GM23338 (cell line): ENCODE results near the gene SUGCT. TPM values are rescaled to one million over a fixed set of nuclear protein-coding genes. Genes with fewer than 3 reads are reported as not detected.

Source experiments
- ATAC-seq: fragments of 200-7000 bp; cut with Tn5 transposase; 3 replicates; pipeline ENCODE4 v1.9.1; 2020
- DNase-seq: peaks from one replicate; pipeline ENCODE4 v3.0.0-alpha.2; 2015; ENCODE audit warnings: low spot score
- H2AFZ ChIP-seq: fragments of 200-600 bp; sonication (generic); 2 replicates; pipeline ENCODE4 v1.8.0; 2016; ENCODE audit warnings: antibody characterized with exemption, mild to moderate bottlenecking, moderate library complexity
- H3F3A ChIP-seq: fragments of 200-600 bp; sonication (generic); replicated peaks from 2 replicates; pipeline ENCODE4 v1.8.0; 2017; ENCODE audit warnings: antibody characterized with exemption, mixed run types, low read depth
- H3K27ac ChIP-seq: fragments of 200-600 bp; sonication (generic); 2 replicates; pipeline ENCODE4 v1.6.1; 2016; ENCODE audit warnings: low read depth
- H3K27me3 ChIP-seq: fragments of 200-600 bp; sonication (generic); 2 replicates; pipeline ENCODE4 v1.8.0; 2016; ENCODE audit warnings: mild to moderate bottlenecking, mixed run types, moderate library complexity; ENCODE audit not compliant: insufficient read depth
- H3K36me3 ChIP-seq: fragments of 200-600 bp; sonication (generic); 2 replicates; pipeline ENCODE4 v1.8.0; 2016; ENCODE audit warnings: mild to moderate bottlenecking; ENCODE audit not compliant: insufficient read depth
- H3K4me1 ChIP-seq: fragments of 200-600 bp; sonication (generic); 2 replicates; pipeline ENCODE4 v1.8.0; 2016; ENCODE audit warnings: mild to moderate bottlenecking, moderate library complexity; ENCODE audit not compliant: insufficient read depth
- H3K4me2 ChIP-seq: fragments of 200-600 bp; sonication (generic); 2 replicates; pipeline ENCODE4 v1.7.1; 2017; ENCODE audit warnings: mixed run types
- H3K4me3 ChIP-seq: fragments of 200-600 bp; sonication (generic); 2 replicates; pipeline ENCODE4 v1.6.1; 2016; ENCODE audit warnings: mixed run types
- H3K79me2 ChIP-seq: fragments of 200-600 bp; sonication (generic); replicated peaks from 2 replicates; pipeline ENCODE4 v1.8.0; 2017; ENCODE audit warnings: mild to moderate bottlenecking; ENCODE audit not compliant: insufficient read depth
- H3K9me2 ChIP-seq: fragments of 200-600 bp; sonication (generic); 2 replicates; pipeline ENCODE4 v1.8.0; 2017; ENCODE audit not compliant: insufficient read depth
- H4K20me1 ChIP-seq: fragments of 200-600 bp; sonication (generic); replicated peaks from 2 replicates; pipeline ENCODE4 v1.8.0; 2017; ENCODE audit warnings: mild to moderate bottlenecking; ENCODE audit not compliant: insufficient read depth
- H3K27ac Mint-ChIP-seq: 2 replicates; pipeline ENCODE4 v1.8.0; 2020; ENCODE audit warnings: inconsistent platforms, mild to moderate bottlenecking, moderate library complexity, mixed read lengths
- H3K27me3 Mint-ChIP-seq: 3 replicates; pipeline ENCODE4 v1.8.0; 2022; ENCODE audit warnings: low read depth, mild to moderate bottlenecking, moderate library complexity, mixed read lengths, inconsistent platforms; ENCODE audit not compliant: insufficient read depth, poor library complexity
- H3K36me3 Mint-ChIP-seq: 3 replicates; pipeline ENCODE4 v1.8.0; 2021; ENCODE audit warnings: low read depth, mild to moderate bottlenecking, inconsistent platforms, moderate library complexity, mixed read lengths
- H3K4me1 Mint-ChIP-seq: 3 replicates; pipeline ENCODE4 v1.8.0; 2020; ENCODE audit warnings: mild to moderate bottlenecking, inconsistent platforms, mixed read lengths
- H3K4me3 Mint-ChIP-seq: 3 replicates; pipeline ENCODE4 v1.8.0; 2021; ENCODE audit warnings: moderate library complexity, mild to moderate bottlenecking, inconsistent platforms, mixed read lengths
- H3K9me3 Mint-ChIP-seq: 3 replicates; pipeline ENCODE4 v1.8.0; 2020; ENCODE audit warnings: moderate library complexity, mild to moderate bottlenecking, inconsistent platforms, mixed read lengths
- CREB1 ChIP-seq: fragments of 250-450 bp; sonication (Bioruptor Pico); IDR thresholded peaks from 2 replicates; pipeline ENCODE4 v1.5.0; 2020; ENCODE audit warnings: low read depth, mild to moderate bottlenecking, moderate library complexity
- ETS1 ChIP-seq: IDR thresholded peaks from 2 replicates; pipeline ENCODE4 v1.6.1; 2016; ENCODE audit warnings: antibody characterized with exemption
- EZH2 ChIP-seq: fragments of 200-600 bp; sonication (generic); IDR thresholded peaks from one replicate; pipeline ENCODE4 v1.8.0; 2017; ENCODE audit warnings: antibody characterized with exemption, mild to moderate bottlenecking, low read depth; ENCODE audit not compliant: unreplicated experiment
- JUNB ChIP-seq: IDR thresholded peaks from one replicate; pipeline ENCODE4 v1.6.1; 2016; ENCODE audit warnings: antibody characterized with exemption; ENCODE audit not compliant: unreplicated experiment
- REST ChIP-seq: IDR thresholded peaks from one replicate; pipeline ENCODE4 v1.6.1; 2018; ENCODE audit warnings: antibody characterized with exemption; ENCODE audit not compliant: unreplicated experiment
- ZNF114 ChIP-seq: fragments of 250-450 bp; sonication (Bioruptor Pico); IDR thresholded peaks from 2 replicates; pipeline ENCODE4 v1.5.0; 2020; ENCODE audit warnings: mild to moderate bottlenecking, moderate library complexity
- polyA plus RNA-seq: library from polyadenylated mRNA; unstranded; fragments of >200 nt; fragmentation: Nextera tagmentation; extraction: Ambion mirVana; gene quantifications from 2 replicates; pipeline ENCODE4 v1.2.1, GENCODE V29; 2016
- total RNA-seq: library from RNA; depleted of rRNA; stranded (reverse); fragments of >200 nt; shearing (Covaris generic); gene quantifications from 2 replicates; pipeline ENCODE4 v1.2.3, GENCODE V29; 2014
- TF ChIP-seq, protein P1 (sequence below): fragments of 250-450 bp; sonication (Bioruptor Pico); IDR thresholded peaks from 2 replicates; pipeline ENCODE4 v1.5.0; 2020; ENCODE audit warnings: mild to moderate bottlenecking, moderate library complexity

The SUGCT gene
- total and polyA plus RNA-seq, 2 experiments from 2014 or later = 4.2 to 5.6 TPM

GRCh38 chr7:40909346-40909980, 774.7 kb downstream of the SUGCT start:
- no peak overlapping the region for H3K27ac Mint-ChIP-seq
- no peak overlapping the region for H3K4me3 Mint-ChIP-seq
- no peaks in the 10 kb centered on the region for H3K27me3 Mint-ChIP-seq

More at GRCh38 chr7:40909346-40909980, 774.7 kb downstream of the SUGCT start:
- Histone ChIP-seq H3K4me1 (no peaks in the 10 kb centered on the region), H3K36me3 (no peaks in the 10 kb centered on the region), H3F3A (no peaks in the 10 kb centered on the region), H2AFZ (no peak overlapping the region), H3K9me2 (0 out of 2 replicates have a peak, but pooled peaks cover 2% of the 10 kb centered on the region), H3K27ac (no peak overlapping the region), H3K27me3 (no peaks in the 10 kb centered on the region), H3K4me2 (no peak overlapping the region), H4K20me1 (no peaks in the 10 kb centered on the region), H3K79me2 (no peaks in the 10 kb centered on the region), H3K4me3 (no peak overlapping the region)
- Mint-ChIP-seq H3K4me1 (no peaks in the 10 kb centered on the region), H3K36me3 (no peaks in the 10 kb centered on the region), H3K9me3 (no peaks in the 10 kb centered on the region)
- DNase-seq = no peak
- no peak for TF ChIP-seq ETS1
- no peak for TF ChIP-seq JUNB
- no peak for TF ChIP-seq ZNF114 (CRISPR knock-in tag)
- no peak for TF ChIP-seq REST
- TF ChIP-seq EZH2 = no peak
- TF ChIP-seq, protein P1, sequence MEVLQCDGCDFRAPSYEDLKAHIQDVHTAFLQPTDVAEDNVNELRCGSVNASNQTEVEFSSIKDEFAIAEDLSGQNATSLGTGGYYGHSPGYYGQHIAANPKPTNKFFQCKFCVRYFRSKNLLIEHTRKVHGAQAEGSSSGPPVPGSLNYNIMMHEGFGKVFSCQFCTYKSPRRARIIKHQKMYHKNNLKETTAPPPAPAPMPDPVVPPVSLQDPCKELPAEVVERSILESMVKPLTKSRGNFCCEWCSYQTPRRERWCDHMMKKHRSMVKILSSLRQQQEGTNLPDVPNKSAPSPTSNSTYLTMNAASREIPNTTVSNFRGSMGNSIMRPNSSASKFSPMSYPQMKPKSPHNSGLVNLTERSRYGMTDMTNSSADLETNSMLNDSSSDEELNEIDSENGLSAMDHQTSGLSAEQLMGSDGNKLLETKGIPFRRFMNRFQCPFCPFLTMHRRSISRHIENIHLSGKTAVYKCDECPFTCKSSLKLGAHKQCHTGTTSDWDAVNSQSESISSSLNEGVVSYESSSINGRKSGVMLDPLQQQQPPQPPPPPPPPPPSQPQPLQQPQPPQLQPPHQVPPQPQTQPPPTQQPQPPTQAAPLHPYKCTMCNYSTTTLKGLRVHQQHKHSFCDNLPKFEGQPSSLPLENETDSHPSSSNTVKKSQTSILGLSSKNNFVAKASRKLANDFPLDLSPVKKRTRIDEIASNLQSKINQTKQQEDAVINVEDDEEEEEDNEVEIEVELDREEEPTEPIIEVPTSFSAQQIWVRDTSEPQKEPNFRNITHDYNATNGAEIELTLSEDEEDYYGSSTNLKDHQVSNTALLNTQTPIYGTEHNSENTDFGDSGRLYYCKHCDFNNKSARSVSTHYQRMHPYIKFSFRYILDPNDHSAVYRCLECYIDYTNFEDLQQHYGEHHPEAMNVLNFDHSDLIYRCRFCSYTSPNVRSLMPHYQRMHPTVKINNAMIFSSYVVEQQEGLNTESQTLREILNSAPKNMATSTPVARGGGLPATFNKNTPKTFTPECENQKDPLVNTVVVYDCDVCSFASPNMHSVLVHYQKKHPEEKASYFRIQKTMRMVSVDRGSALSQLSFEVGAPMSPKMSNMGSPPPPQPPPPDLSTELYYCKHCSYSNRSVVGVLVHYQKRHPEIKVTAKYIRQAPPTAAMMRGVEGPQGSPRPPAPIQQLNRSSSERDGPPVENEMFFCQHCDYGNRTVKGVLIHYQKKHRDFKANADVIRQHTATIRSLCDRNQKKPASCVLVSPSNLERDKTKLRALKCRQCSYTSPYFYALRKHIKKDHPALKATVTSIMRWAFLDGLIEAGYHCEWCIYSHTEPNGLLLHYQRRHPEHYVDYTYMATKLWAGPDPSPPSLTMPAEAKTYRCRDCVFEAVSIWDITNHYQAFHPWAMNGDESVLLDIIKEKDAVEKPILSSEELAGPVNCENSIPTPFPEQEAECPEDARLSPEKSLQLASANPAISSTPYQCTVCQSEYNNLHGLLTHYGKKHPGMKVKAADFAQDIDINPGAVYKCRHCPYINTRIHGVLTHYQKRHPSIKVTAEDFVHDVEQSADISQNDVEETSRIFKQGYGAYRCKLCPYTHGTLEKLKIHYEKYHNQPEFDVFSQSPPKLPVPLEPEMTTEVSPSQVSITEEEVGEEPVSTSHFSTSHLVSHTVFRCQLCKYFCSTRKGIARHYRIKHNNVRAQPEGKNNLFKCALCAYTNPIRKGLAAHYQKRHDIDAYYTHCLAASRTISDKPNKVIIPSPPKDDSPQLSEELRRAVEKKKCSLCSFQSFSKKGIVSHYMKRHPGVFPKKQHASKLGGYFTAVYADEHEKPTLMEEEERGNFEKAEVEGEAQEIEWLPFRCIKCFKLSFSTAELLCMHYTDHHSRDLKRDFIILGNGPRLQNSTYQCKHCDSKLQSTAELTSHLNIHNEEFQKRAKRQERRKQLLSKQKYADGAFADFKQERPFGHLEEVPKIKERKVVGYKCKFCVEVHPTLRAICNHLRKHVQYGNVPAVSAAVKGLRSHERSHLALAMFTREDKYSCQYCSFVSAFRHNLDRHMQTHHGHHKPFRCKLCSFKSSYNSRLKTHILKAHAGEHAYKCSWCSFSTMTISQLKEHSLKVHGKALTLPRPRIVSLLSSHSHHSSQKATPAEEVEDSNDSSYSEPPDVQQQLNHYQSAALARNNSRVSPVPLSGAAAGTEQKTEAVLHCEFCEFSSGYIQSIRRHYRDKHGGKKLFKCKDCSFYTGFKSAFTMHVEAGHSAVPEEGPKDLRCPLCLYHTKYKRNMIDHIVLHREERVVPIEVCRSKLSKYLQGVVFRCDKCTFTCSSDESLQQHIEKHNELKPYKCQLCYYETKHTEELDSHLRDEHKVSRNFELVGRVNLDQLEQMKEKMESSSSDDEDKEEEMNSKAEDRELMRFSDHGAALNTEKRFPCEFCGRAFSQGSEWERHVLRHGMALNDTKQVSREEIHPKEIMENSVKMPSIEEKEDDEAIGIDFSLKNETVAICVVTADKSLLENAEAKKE = no peak
- no peak for TF ChIP-seq CREB1 (CRISPR knock-in tag)
- ATAC-seq = no peak
